ENCODE measurements around the gene RIC8B. TPM values are rescaled to one million over a fixed set of nuclear protein-coding genes. Genes with fewer than 3 reads are reported as not detected.

The RIC8B gene
- total RNA-seq, 1 donor from 2014 or later, result 46.3 TPM

Other genes with a start within 250 kb of the RIC8B start
- not detected in 2 replicates for gene RFX4, start 191.7 kb upstream of the RIC8B start, total RNA-seq
- gene TMEM263, start 181.2 kb downstream of the RIC8B start, total RNA-seq, result 82.1 and 89.6 TPM in 2 replicates
- 3.8 and 14.0 TPM in 2 replicates for gene MTERF2, start 212.5 kb downstream of the RIC8B start, total RNA-seq